GM23338 (cell line): ENCODE results near the gene EIF4E2. TPM values are rescaled to one million over a fixed set of nuclear protein-coding genes. Genes with fewer than 3 reads are reported as not detected.

ENCODE experiments used
- ATAC-seq: fragments of 200-7000 bp; cut with Tn5 transposase; 3 replicates; pipeline ENCODE4 v1.9.1; 2020
- DNase-seq: peaks from one replicate; pipeline ENCODE4 v3.0.0-alpha.2; 2015; ENCODE audit warnings: low spot score
- H2AFZ ChIP-seq: fragments of 200-600 bp; sonication (generic); 2 replicates; pipeline ENCODE4 v1.8.0; 2016; ENCODE audit warnings: antibody characterized with exemption, mild to moderate bottlenecking, moderate library complexity
- H3F3A ChIP-seq: fragments of 200-600 bp; sonication (generic); replicated peaks from 2 replicates; pipeline ENCODE4 v1.8.0; 2017; ENCODE audit warnings: antibody characterized with exemption, mixed run types, low read depth
- H3K27ac ChIP-seq: fragments of 200-600 bp; sonication (generic); 2 replicates; pipeline ENCODE4 v1.6.1; 2016; ENCODE audit warnings: low read depth
- H3K27me3 ChIP-seq: fragments of 200-600 bp; sonication (generic); 2 replicates; pipeline ENCODE4 v1.8.0; 2016; ENCODE audit warnings: mild to moderate bottlenecking, mixed run types, moderate library complexity; ENCODE audit not compliant: insufficient read depth
- H3K36me3 ChIP-seq: fragments of 200-600 bp; sonication (generic); 2 replicates; pipeline ENCODE4 v1.8.0; 2016; ENCODE audit warnings: mild to moderate bottlenecking; ENCODE audit not compliant: insufficient read depth
- H3K4me1 ChIP-seq: fragments of 200-600 bp; sonication (generic); 2 replicates; pipeline ENCODE4 v1.8.0; 2016; ENCODE audit warnings: mild to moderate bottlenecking, moderate library complexity; ENCODE audit not compliant: insufficient read depth
- H3K4me2 ChIP-seq: fragments of 200-600 bp; sonication (generic); 2 replicates; pipeline ENCODE4 v1.7.1; 2017; ENCODE audit warnings: mixed run types
- H3K4me3 ChIP-seq: fragments of 200-600 bp; sonication (generic); 2 replicates; pipeline ENCODE4 v1.6.1; 2016; ENCODE audit warnings: mixed run types
- H3K79me2 ChIP-seq: fragments of 200-600 bp; sonication (generic); replicated peaks from 2 replicates; pipeline ENCODE4 v1.8.0; 2017; ENCODE audit warnings: mild to moderate bottlenecking; ENCODE audit not compliant: insufficient read depth
- H3K9me2 ChIP-seq: fragments of 200-600 bp; sonication (generic); 2 replicates; pipeline ENCODE4 v1.8.0; 2017; ENCODE audit not compliant: insufficient read depth
- H4K20me1 ChIP-seq: fragments of 200-600 bp; sonication (generic); replicated peaks from 2 replicates; pipeline ENCODE4 v1.8.0; 2017; ENCODE audit warnings: mild to moderate bottlenecking; ENCODE audit not compliant: insufficient read depth
- H3K27ac Mint-ChIP-seq: 2 replicates; pipeline ENCODE4 v1.8.0; 2020; ENCODE audit warnings: inconsistent platforms, mild to moderate bottlenecking, moderate library complexity, mixed read lengths
- H3K27me3 Mint-ChIP-seq: 3 replicates; pipeline ENCODE4 v1.8.0; 2022; ENCODE audit warnings: low read depth, mild to moderate bottlenecking, moderate library complexity, mixed read lengths, inconsistent platforms; ENCODE audit not compliant: insufficient read depth, poor library complexity
- H3K36me3 Mint-ChIP-seq: 3 replicates; pipeline ENCODE4 v1.8.0; 2021; ENCODE audit warnings: low read depth, mild to moderate bottlenecking, inconsistent platforms, moderate library complexity, mixed read lengths
- H3K4me1 Mint-ChIP-seq: 3 replicates; pipeline ENCODE4 v1.8.0; 2020; ENCODE audit warnings: mild to moderate bottlenecking, inconsistent platforms, mixed read lengths
- H3K4me3 Mint-ChIP-seq: 3 replicates; pipeline ENCODE4 v1.8.0; 2021; ENCODE audit warnings: moderate library complexity, mild to moderate bottlenecking, inconsistent platforms, mixed read lengths
- H3K9me3 Mint-ChIP-seq: 3 replicates; pipeline ENCODE4 v1.8.0; 2020; ENCODE audit warnings: moderate library complexity, mild to moderate bottlenecking, inconsistent platforms, mixed read lengths
- CREB1 ChIP-seq: fragments of 250-450 bp; sonication (Bioruptor Pico); IDR thresholded peaks from 2 replicates; pipeline ENCODE4 v1.5.0; 2020; ENCODE audit warnings: low read depth, mild to moderate bottlenecking, moderate library complexity
- EZH2 ChIP-seq: fragments of 200-600 bp; sonication (generic); IDR thresholded peaks from one replicate; pipeline ENCODE4 v1.8.0; 2017; ENCODE audit warnings: antibody characterized with exemption, mild to moderate bottlenecking, low read depth; ENCODE audit not compliant: unreplicated experiment
- EZH2phosphoT487 ChIP-seq: fragments of 200-600 bp; sonication (generic); IDR thresholded peaks from one replicate; pipeline ENCODE4 v1.8.1; 2018; ENCODE audit warnings: antibody characterized with exemption; ENCODE audit not compliant: unreplicated experiment
- JUNB ChIP-seq: IDR thresholded peaks from one replicate; pipeline ENCODE4 v1.6.1; 2016; ENCODE audit warnings: antibody characterized with exemption; ENCODE audit not compliant: unreplicated experiment
- NANOG ChIP-seq: IDR thresholded peaks from 2 replicates; pipeline ENCODE4 v1.6.1; 2016; ENCODE audit warnings: antibody characterized with exemption, borderline replicate concordance
- POLR2AphosphoS5 ChIP-seq: IDR thresholded peaks from 2 replicates; pipeline ENCODE4 v1.6.1; 2016; ENCODE audit warnings: antibody characterized with exemption, low read depth
- STAT1 ChIP-seq: IDR thresholded peaks from one replicate; pipeline ENCODE4 v1.6.1; 2016; ENCODE audit warnings: antibody characterized with exemption; ENCODE audit not compliant: unreplicated experiment
- ZNF114 ChIP-seq: fragments of 250-450 bp; sonication (Bioruptor Pico); IDR thresholded peaks from 2 replicates; pipeline ENCODE4 v1.5.0; 2020; ENCODE audit warnings: mild to moderate bottlenecking, moderate library complexity
- ZNF331 ChIP-seq: fragments of 250-450 bp; sonication (Bioruptor Pico); IDR thresholded peaks from 2 replicates; pipeline ENCODE4 v1.5.0; 2020; ENCODE audit warnings: low read depth, mild to moderate bottlenecking, moderate library complexity
- polyA plus RNA-seq: library from polyadenylated mRNA; unstranded; fragments of >200 nt; fragmentation: Nextera tagmentation; extraction: Ambion mirVana; gene quantifications from 2 replicates; pipeline ENCODE4 v1.2.1, GENCODE V29; 2016
- total RNA-seq: library from RNA; depleted of rRNA; stranded (reverse); fragments of >200 nt; shearing (Covaris generic); gene quantifications from 2 replicates; pipeline ENCODE4 v1.2.3, GENCODE V29; 2014
- TF ChIP-seq, protein P1 (sequence below), 2 experiments: fragments of 200-600 bp in 1 of 2; sonication (generic) in 1 of 2; conservative IDR thresholded peaks; 2 replicates each; pipeline versions ENCODE4 v1.5.1 to v1.6.1; 2016 to 2017; ENCODE audit warnings: antibody characterized with exemption in 2 of 2, low read depth in 2 of 2, mild to moderate bottlenecking in 2 of 2, moderate library complexity in 1 of 2
- TF ChIP-seq, protein P2 (sequence below): IDR thresholded peaks from one replicate; pipeline ENCODE4 v1.6.1; 2018; ENCODE audit warnings: antibody characterized with exemption; ENCODE audit not compliant: unreplicated experiment
- TF ChIP-seq, protein P3 (sequence below): IDR thresholded peaks from 2 replicates; pipeline ENCODE4 v1.6.1; 2016; ENCODE audit warnings: antibody characterized with exemption
- TF ChIP-seq, protein P4 (sequence below): fragments of 250-450 bp; sonication (Bioruptor Pico); IDR thresholded peaks from 2 replicates; pipeline ENCODE4 v1.5.0; 2020; ENCODE audit warnings: mild to moderate bottlenecking, moderate library complexity

Gene EIF4E2
- total and polyA plus RNA-seq, 2 experiments from 2014 or later: 68.1 to 152 TPM

DNA sequence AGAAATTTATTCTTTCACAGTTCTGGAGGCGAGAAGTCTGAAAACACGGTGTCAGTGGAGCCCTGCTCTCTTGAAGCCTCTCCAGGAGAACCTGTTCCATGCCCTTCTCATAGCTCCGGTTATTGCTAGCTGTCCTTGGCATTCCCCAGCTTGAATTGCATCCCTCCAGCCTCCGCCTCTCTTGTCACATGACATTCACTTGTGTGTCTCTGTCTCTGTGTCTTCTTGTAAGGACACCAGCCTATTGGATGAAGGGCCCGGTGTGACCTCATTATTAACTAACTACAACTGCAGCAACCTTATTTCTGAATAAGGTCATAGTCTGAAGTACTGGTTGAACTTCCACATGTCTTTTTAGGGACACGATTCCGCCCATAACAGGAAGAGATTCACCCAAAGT is 34.9 kb upstream of the EIF4E2 start:
- no peaks in the 10 kb centered on the region for H3K4me1 ChIP-seq
- H3K27ac ChIP-seq: no peak overlapping the region
- no peaks in the 10 kb centered on the region for H4K20me1 ChIP-seq
- Mint-ChIP-seq H3K27me3 (peaks cover 2% of the 10 kb centered on the region), H3K4me3 (no peak overlapping the region), H3K27ac (no peak overlapping the region), H3K4me1 (peaks cover 14% of the 10 kb centered on the region), H3K36me3 (no peaks in the 10 kb centered on the region), H3K9me3 (no peaks in the 10 kb centered on the region; the same call in 2 of the 3 replicates)
- no peaks in the 10 kb centered on the region for H3K36me3 ChIP-seq
- peak overlapping the region; percentile 18; the same call in 1 of the 2 replicates for H2AFZ ChIP-seq
- DNase-seq (no peak), ATAC-seq (no peak)
- no peaks in the 10 kb centered on the region for H3K79me2 ChIP-seq
- no peaks in the 10 kb centered on the region for H3K27me3 ChIP-seq
- TF ChIP-seq EZH2phosphoT487: no peak
- no peak for TF ChIP-seq JUNB
- TF ChIP-seq, protein P1, sequence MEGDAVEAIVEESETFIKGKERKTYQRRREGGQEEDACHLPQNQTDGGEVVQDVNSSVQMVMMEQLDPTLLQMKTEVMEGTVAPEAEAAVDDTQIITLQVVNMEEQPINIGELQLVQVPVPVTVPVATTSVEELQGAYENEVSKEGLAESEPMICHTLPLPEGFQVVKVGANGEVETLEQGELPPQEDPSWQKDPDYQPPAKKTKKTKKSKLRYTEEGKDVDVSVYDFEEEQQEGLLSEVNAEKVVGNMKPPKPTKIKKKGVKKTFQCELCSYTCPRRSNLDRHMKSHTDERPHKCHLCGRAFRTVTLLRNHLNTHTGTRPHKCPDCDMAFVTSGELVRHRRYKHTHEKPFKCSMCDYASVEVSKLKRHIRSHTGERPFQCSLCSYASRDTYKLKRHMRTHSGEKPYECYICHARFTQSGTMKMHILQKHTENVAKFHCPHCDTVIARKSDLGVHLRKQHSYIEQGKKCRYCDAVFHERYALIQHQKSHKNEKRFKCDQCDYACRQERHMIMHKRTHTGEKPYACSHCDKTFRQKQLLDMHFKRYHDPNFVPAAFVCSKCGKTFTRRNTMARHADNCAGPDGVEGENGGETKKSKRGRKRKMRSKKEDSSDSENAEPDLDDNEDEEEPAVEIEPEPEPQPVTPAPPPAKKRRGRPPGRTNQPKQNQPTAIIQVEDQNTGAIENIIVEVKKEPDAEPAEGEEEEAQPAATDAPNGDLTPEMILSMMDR (conservative IDR thresholded peaks at IDR 0.05; ENCODE audit: low read depth in 2 of 2): no peak
- TF ChIP-seq EZH2: no peak
- no peak for TF ChIP-seq CREB1
- TF ChIP-seq, protein P2, sequence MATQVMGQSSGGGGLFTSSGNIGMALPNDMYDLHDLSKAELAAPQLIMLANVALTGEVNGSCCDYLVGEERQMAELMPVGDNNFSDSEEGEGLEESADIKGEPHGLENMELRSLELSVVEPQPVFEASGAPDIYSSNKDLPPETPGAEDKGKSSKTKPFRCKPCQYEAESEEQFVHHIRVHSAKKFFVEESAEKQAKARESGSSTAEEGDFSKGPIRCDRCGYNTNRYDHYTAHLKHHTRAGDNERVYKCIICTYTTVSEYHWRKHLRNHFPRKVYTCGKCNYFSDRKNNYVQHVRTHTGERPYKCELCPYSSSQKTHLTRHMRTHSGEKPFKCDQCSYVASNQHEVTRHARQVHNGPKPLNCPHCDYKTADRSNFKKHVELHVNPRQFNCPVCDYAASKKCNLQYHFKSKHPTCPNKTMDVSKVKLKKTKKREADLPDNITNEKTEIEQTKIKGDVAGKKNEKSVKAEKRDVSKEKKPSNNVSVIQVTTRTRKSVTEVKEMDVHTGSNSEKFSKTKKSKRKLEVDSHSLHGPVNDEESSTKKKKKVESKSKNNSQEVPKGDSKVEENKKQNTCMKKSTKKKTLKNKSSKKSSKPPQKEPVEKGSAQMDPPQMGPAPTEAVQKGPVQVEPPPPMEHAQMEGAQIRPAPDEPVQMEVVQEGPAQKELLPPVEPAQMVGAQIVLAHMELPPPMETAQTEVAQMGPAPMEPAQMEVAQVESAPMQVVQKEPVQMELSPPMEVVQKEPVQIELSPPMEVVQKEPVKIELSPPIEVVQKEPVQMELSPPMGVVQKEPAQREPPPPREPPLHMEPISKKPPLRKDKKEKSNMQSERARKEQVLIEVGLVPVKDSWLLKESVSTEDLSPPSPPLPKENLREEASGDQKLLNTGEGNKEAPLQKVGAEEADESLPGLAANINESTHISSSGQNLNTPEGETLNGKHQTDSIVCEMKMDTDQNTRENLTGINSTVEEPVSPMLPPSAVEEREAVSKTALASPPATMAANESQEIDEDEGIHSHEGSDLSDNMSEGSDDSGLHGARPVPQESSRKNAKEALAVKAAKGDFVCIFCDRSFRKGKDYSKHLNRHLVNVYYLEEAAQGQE: no peak
- TF ChIP-seq, protein P3, sequence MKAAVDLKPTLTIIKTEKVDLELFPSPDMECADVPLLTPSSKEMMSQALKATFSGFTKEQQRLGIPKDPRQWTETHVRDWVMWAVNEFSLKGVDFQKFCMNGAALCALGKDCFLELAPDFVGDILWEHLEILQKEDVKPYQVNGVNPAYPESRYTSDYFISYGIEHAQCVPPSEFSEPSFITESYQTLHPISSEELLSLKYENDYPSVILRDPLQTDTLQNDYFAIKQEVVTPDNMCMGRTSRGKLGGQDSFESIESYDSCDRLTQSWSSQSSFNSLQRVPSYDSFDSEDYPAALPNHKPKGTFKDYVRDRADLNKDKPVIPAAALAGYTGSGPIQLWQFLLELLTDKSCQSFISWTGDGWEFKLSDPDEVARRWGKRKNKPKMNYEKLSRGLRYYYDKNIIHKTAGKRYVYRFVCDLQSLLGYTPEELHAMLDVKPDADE: no peak
- no peak for TF ChIP-seq POLR2AphosphoS5
- TF ChIP-seq ZNF114 (CRISPR knock-in tag): no peak
- no peak for TF ChIP-seq NANOG
- no peak for TF ChIP-seq STAT1
- TF ChIP-seq ZNF331 (CRISPR knock-in tag): no peak
- TF ChIP-seq, protein P4, sequence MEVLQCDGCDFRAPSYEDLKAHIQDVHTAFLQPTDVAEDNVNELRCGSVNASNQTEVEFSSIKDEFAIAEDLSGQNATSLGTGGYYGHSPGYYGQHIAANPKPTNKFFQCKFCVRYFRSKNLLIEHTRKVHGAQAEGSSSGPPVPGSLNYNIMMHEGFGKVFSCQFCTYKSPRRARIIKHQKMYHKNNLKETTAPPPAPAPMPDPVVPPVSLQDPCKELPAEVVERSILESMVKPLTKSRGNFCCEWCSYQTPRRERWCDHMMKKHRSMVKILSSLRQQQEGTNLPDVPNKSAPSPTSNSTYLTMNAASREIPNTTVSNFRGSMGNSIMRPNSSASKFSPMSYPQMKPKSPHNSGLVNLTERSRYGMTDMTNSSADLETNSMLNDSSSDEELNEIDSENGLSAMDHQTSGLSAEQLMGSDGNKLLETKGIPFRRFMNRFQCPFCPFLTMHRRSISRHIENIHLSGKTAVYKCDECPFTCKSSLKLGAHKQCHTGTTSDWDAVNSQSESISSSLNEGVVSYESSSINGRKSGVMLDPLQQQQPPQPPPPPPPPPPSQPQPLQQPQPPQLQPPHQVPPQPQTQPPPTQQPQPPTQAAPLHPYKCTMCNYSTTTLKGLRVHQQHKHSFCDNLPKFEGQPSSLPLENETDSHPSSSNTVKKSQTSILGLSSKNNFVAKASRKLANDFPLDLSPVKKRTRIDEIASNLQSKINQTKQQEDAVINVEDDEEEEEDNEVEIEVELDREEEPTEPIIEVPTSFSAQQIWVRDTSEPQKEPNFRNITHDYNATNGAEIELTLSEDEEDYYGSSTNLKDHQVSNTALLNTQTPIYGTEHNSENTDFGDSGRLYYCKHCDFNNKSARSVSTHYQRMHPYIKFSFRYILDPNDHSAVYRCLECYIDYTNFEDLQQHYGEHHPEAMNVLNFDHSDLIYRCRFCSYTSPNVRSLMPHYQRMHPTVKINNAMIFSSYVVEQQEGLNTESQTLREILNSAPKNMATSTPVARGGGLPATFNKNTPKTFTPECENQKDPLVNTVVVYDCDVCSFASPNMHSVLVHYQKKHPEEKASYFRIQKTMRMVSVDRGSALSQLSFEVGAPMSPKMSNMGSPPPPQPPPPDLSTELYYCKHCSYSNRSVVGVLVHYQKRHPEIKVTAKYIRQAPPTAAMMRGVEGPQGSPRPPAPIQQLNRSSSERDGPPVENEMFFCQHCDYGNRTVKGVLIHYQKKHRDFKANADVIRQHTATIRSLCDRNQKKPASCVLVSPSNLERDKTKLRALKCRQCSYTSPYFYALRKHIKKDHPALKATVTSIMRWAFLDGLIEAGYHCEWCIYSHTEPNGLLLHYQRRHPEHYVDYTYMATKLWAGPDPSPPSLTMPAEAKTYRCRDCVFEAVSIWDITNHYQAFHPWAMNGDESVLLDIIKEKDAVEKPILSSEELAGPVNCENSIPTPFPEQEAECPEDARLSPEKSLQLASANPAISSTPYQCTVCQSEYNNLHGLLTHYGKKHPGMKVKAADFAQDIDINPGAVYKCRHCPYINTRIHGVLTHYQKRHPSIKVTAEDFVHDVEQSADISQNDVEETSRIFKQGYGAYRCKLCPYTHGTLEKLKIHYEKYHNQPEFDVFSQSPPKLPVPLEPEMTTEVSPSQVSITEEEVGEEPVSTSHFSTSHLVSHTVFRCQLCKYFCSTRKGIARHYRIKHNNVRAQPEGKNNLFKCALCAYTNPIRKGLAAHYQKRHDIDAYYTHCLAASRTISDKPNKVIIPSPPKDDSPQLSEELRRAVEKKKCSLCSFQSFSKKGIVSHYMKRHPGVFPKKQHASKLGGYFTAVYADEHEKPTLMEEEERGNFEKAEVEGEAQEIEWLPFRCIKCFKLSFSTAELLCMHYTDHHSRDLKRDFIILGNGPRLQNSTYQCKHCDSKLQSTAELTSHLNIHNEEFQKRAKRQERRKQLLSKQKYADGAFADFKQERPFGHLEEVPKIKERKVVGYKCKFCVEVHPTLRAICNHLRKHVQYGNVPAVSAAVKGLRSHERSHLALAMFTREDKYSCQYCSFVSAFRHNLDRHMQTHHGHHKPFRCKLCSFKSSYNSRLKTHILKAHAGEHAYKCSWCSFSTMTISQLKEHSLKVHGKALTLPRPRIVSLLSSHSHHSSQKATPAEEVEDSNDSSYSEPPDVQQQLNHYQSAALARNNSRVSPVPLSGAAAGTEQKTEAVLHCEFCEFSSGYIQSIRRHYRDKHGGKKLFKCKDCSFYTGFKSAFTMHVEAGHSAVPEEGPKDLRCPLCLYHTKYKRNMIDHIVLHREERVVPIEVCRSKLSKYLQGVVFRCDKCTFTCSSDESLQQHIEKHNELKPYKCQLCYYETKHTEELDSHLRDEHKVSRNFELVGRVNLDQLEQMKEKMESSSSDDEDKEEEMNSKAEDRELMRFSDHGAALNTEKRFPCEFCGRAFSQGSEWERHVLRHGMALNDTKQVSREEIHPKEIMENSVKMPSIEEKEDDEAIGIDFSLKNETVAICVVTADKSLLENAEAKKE (CRISPR knock-in tag): no peak
- 0 out of 2 replicates have a peak, but pooled peaks cover 2% of the 10 kb centered on the region for H3F3A ChIP-seq
- no peak overlapping the region for H3K4me2 ChIP-seq
- H3K9me2 ChIP-seq: no peaks in the 10 kb centered on the region
- H3K4me3 ChIP-seq: no peak overlapping the region
